ENCODE measurements around the gene CRTC2.
"Not testable (repeated sequence)": the region's sequence is repeated elsewhere in the genome, so short reads cannot be mapped to it uniquely, and the experiment has no call there.

CRTC2 gene

GRCh38 chr1:153928245-153928644, 30.2 kb downstream of the CRTC2 start:
- DNase-seq: no peak

GRCh38 chr1:153926405-153926804, 32.0 kb downstream of the CRTC2 start:
- no peak for DNase-seq

GRCh38 chr1:153922972-153923925, 35.2 kb downstream of the CRTC2 start, which contains the start of gene GATAD2B:
Gene GATAD2B (minus strand): TSS chr1:153922972. CDS start chr1:153828347, 94,625 bp downstream.
- DNase-seq: peak; percentile 99

- peak; percentile 51 for DNase-seq
Observed at GRCh38 chr1:153922076-153922971, 36.1 kb downstream of the CRTC2 start.

GRCh38 chr1:153921803-153922075, 36.7 kb downstream of the CRTC2 start:
- peak; percentile 37 for DNase-seq

GRCh38 chr1:153921080-153921802, 37.2 kb downstream of the CRTC2 start:
- DNase-seq: no peak

GRCh38 chr1:153919876-153920852, 38.2 kb downstream of the CRTC2 start:
- no peak for DNase-seq

GRCh38 chr1:153916297-153916696, 42.1 kb downstream of the CRTC2 start:
- DNase-seq: no peak

GRCh38 chr1:153912349-153912748, 46.1 kb downstream of the CRTC2 start:
- no peak for DNase-seq

GRCh38 chr1:153910560-153910959, 47.9 kb downstream of the CRTC2 start:
- not testable (repeated sequence) for DNase-seq

- DNase-seq: no peak
Observed at GRCh38 chr1:153908071-153908470, 50.3 kb downstream of the CRTC2 start.

- DNase-seq: no peak
Observed at GRCh38 chr1:153907134-153907533, 51.3 kb downstream of the CRTC2 start.

- DNase-seq: no peak
Observed at GRCh38 chr1:153906396-153906795, 52.0 kb downstream of the CRTC2 start.

GRCh38 chr1:153905908-153906307, 52.5 kb downstream of the CRTC2 start:
- DNase-seq: not testable (repeated sequence)

GRCh38 chr1:153903841-153904455, 54.5 kb downstream of the CRTC2 start:
- peak; percentile 23 for DNase-seq

GRCh38 chr1:153899509-153899908, 58.9 kb downstream of the CRTC2 start:
- no peak for DNase-seq

Measured in DMS79 treated with DMSO at 0.1 percent for 48 hours (cell line).